Fibroblast of lung (primary cell): Measurements from ENCODE around the gene KIAA0753. TPM values are rescaled to one million over a fixed set of nuclear protein-coding genes. Genes with fewer than 3 reads are reported as not detected.
"Not testable (repeated sequence)": the region's sequence is repeated elsewhere in the genome, so short reads cannot be mapped to it uniquely, and the experiment has no call there.

Experiments
- DNase-seq, 2 donors: peaks; one replicate each; pipeline versions ENCODE4 v3.0.0 to v3.0.0-alpha.2; 2010; ENCODE audit warnings: low read depth in 2 of 2
- H2AFZ ChIP-seq: 2 replicates; pipeline ENCODE4 v1.5.1; 2012; ENCODE audit warnings: low read length, control low read depth, inconsistent platforms
- H3K27ac ChIP-seq: 2 replicates; pipeline ENCODE4 v1.5.1; 2011; ENCODE audit warnings: low read length, control low read depth; ENCODE audit not compliant: insufficient read depth
- H3K27me3 ChIP-seq: 2 replicates; pipeline ENCODE4 v1.5.1; 2011; ENCODE audit warnings: mild to moderate bottlenecking, low read length; ENCODE audit not compliant: control insufficient read depth, insufficient read depth
- H3K36me3 ChIP-seq: 2 replicates; pipeline ENCODE4 v1.5.1; 2011; ENCODE audit warnings: low read length; ENCODE audit not compliant: control insufficient read depth, insufficient read depth
- H3K4me1 ChIP-seq: 2 replicates; pipeline ENCODE4 v1.5.1; 2011; ENCODE audit warnings: low read length; ENCODE audit not compliant: control insufficient read depth, insufficient read depth; ENCODE audit errors: extremely low read depth
- H3K4me2 ChIP-seq: 2 replicates; pipeline ENCODE4 v1.5.1; 2011; ENCODE audit warnings: low read length, control low read depth; ENCODE audit not compliant: insufficient read depth; ENCODE audit errors: extremely low read depth
- H3K4me3 ChIP-seq, 4 experiments: fragments of 200-600 bp in 1 of 4; sonication (generic) in 1 of 4; replicated peaks in 1 of 4; 2 replicates each; pipeline ENCODE4 v1.5.1; 2011 to 2016; ENCODE audit warnings: low read length in 4 of 4, low read depth in 3 of 4, mild to moderate bottlenecking in 3 of 4, control low read depth in 2 of 4, inconsistent platforms in 1 of 4, mixed read lengths in 1 of 4; ENCODE audit not compliant: insufficient read depth in 1 of 4; ENCODE audit errors: control extremely low read depth in 1 of 4
- H3K79me2 ChIP-seq: 2 replicates; pipeline ENCODE4 v1.5.1; 2012; ENCODE audit warnings: mild to moderate bottlenecking, low read length, inconsistent platforms; ENCODE audit not compliant: control insufficient read depth, insufficient read depth
- H3K9ac ChIP-seq: 2 replicates; pipeline ENCODE4 v1.5.1; 2011; ENCODE audit warnings: mild to moderate bottlenecking, low read length, control low read depth; ENCODE audit not compliant: insufficient read depth
- H3K9me3 ChIP-seq: 2 replicates; pipeline ENCODE4 v1.5.1; 2012; ENCODE audit warnings: low read depth, low read length; ENCODE audit not compliant: control insufficient read depth, insufficient read depth
- H4K20me1 ChIP-seq: 2 replicates; pipeline ENCODE4 v1.5.1; 2011; ENCODE audit warnings: low read length; ENCODE audit not compliant: control insufficient read depth, insufficient read depth; ENCODE audit errors: extremely low read depth
- EZH2 ChIP-seq: IDR thresholded peaks from 2 replicates; pipeline ENCODE4 v1.5.1; 2012; ENCODE audit warnings: low read length, control low read depth, mild to moderate bottlenecking; ENCODE audit errors: missing control alignments
- polyA plus RNA-seq, 2 donors: library from polyadenylated mRNA; depleted of rRNA in 1 of 2; stranded (reverse) in 1 of 2; unstranded in 1 of 2; fragments of >200 nt; gene quantifications; 2 replicates each; pipeline ENCODE4 v1.2.1, GENCODE V29; 2011 to 2012; ENCODE audit warnings: missing spikeins in 1 of 2
- total RNA-seq: library from RNA; depleted of rRNA; stranded (reverse); fragments of >200 nt; gene quantifications from 2 replicates; pipeline ENCODE4 v1.2.1, GENCODE V29; 2014
- TF ChIP-seq, protein P1 (sequence below), 2 donors: IDR thresholded peaks in 1 of 2; conservative IDR thresholded peaks in 1 of 2; 1 replicate in 1 of 2; 2 replicates in 1 of 2; pipeline ENCODE4 v1.5.1; 2011 to 2012; ENCODE audit warnings: low read length in 2 of 2, control low read depth in 1 of 2, inconsistent platforms in 1 of 2, low read depth in 1 of 2, mild to moderate bottlenecking in 1 of 2

The KIAA0753 gene
- total and polyA plus RNA-seq, 2 donors (not counting 1 experiment from before 2014, with no cell fraction given), result 5.8 to 12.9 TPM

DNA sequence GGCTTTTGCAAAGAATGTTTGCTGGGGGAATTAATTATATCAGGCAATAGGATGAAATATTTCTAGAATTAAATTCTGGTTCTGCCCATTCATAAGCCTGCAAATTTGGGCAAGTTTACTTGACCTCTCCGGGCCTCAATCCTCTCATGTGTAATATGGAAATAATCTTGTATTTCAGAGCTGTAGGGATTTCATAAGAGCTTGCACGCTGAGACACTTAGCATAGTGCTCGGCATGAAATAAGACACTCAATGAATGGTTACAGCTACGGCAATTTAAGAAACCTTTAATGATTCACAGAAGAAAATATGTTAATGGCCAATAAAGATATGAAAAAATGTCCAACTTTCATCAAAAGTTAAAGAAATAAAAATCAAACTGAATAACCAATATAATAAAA, 43.6 kb downstream of the KIAA0753 start:
- H3K36me3 ChIP-seq, result peaks cover 2% of the 10 kb centered on the region

DNA sequence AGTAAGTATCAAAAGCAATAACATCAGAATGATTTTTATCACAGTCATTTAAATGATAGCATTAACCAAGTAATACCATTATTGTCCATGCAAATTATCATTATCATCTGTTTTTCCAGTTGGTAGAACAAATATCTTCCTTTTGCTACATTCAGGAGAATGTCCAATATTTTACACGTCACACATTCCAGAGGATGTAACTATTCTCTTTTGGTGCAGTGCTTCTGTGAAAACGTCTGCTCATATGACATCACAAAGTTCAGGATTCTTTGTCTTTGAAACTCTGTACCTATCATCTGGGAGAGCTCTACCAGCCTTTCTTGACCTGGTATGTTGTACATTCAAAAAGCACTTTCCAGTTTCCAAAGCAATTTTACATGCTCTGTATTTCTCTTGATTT, 44.0 kb downstream of the KIAA0753 start:
- H3K27ac ChIP-seq, result no peak overlapping the region
- no peak for DNase-seq
- no peaks in the 10 kb centered on the region for H4K20me1 ChIP-seq
- H3K9ac ChIP-seq, result no peak overlapping the region
- no peaks in the 10 kb centered on the region for H3K79me2 ChIP-seq
- H3K4me2 ChIP-seq, result no peak overlapping the region
- H3K27me3 ChIP-seq, result no peaks in the 10 kb centered on the region
- TF ChIP-seq EZH2, result no peak
- TF ChIP-seq, protein P1, sequence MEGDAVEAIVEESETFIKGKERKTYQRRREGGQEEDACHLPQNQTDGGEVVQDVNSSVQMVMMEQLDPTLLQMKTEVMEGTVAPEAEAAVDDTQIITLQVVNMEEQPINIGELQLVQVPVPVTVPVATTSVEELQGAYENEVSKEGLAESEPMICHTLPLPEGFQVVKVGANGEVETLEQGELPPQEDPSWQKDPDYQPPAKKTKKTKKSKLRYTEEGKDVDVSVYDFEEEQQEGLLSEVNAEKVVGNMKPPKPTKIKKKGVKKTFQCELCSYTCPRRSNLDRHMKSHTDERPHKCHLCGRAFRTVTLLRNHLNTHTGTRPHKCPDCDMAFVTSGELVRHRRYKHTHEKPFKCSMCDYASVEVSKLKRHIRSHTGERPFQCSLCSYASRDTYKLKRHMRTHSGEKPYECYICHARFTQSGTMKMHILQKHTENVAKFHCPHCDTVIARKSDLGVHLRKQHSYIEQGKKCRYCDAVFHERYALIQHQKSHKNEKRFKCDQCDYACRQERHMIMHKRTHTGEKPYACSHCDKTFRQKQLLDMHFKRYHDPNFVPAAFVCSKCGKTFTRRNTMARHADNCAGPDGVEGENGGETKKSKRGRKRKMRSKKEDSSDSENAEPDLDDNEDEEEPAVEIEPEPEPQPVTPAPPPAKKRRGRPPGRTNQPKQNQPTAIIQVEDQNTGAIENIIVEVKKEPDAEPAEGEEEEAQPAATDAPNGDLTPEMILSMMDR (conservative IDR thresholded peaks at IDR 0.05 in 1 of 2, IDR thresholded peaks at IDR 0.05 in 1 of 2; ENCODE audit: low read depth in 1 of 2, low read length in 2 of 2), result no peak
- H3K4me1 ChIP-seq, result peaks cover 5% of the 10 kb centered on the region
- no peak overlapping the region for H2AFZ ChIP-seq
- H3K9me3 ChIP-seq, result no peaks in the 10 kb centered on the region
- peaks cover 3% of the 10 kb centered on the region for H3K36me3 ChIP-seq
- no peak overlapping the region for H3K4me3 ChIP-seq

More for the DNA sequence above, 43.6 kb downstream of the KIAA0753 start:
- Histone ChIP-seq H3K9me3 (no peaks in the 10 kb centered on the region), H3K27me3 (no peaks in the 10 kb centered on the region), H2AFZ (no peak overlapping the region), H3K79me2 (no peaks in the 10 kb centered on the region), H3K27ac (no peak overlapping the region), H3K9ac (no peak overlapping the region), H3K4me1 (peaks cover 2% of the 10 kb centered on the region), H3K4me3 (no peak overlapping the region), H3K4me2 (no peak overlapping the region), H4K20me1 (no peaks in the 10 kb centered on the region)
- TF ChIP-seq, protein P1 (conservative IDR thresholded peaks at IDR 0.05 in 1 of 2, IDR thresholded peaks at IDR 0.05 in 1 of 2; ENCODE audit: low read depth in 1 of 2, low read length in 2 of 2), result no peak
- TF ChIP-seq EZH2, result no peak
- DNase-seq, result no peak

DNA sequence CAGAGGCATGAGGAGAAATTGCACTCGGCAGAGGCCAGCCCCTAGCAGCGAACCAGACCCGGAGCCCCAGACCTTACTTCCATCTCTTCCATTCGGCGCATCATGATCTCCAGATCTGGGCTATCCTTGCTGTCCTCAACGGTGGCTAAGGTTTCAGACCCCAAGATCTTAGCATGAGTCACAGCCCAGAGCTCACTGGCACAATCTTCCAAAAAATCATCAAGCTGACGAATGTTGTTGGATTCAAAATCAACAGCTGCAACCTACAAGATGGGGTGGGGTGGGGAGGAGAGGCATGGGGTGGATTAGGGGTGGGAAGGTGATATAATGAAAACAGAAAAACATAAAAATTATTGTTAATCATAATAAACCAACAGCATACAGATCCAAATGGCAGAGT, 44.4 kb downstream of the KIAA0753 start:
- no peak overlapping the region for H2AFZ ChIP-seq
- no peaks in the 10 kb centered on the region for H3K9me3 ChIP-seq
- no peak for DNase-seq
- H3K9ac ChIP-seq, result no peak overlapping the region
- no peak overlapping the region for H3K27ac ChIP-seq
- no peaks in the 10 kb centered on the region for H4K20me1 ChIP-seq
- H3K4me2 ChIP-seq, result no peak overlapping the region
- H3K4me1 ChIP-seq, result peaks cover 7% of the 10 kb centered on the region
- no peaks in the 10 kb centered on the region for H3K79me2 ChIP-seq
- no peaks in the 10 kb centered on the region for H3K27me3 ChIP-seq
- TF ChIP-seq EZH2, result no peak
- TF ChIP-seq, protein P1 (conservative IDR thresholded peaks at IDR 0.05 in 1 of 2, IDR thresholded peaks at IDR 0.05 in 1 of 2; ENCODE audit: low read depth in 1 of 2, low read length in 2 of 2), result no peak
- H3K36me3 ChIP-seq, result peaks cover 3% of the 10 kb centered on the region
- H3K4me3 ChIP-seq, result no peak overlapping the region

DNA sequence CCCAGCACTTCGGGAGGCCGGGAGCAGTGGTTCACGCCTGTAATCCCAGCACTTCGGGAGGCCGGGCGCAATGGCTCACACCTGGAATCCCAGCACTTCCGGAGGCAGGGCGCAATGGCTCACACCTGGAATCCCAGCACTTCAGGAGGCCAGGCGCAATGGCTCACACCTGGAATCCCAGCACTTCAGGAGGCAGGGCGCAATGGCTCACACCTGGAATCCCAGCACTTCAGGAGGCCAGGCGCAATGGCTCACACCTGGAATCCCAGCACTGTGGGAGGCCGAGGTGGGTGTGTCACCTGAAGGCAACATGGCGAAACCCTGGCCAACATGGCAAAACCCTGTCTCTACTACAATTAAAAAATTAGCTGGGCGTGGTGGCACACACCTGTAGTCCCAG, 47.1 kb downstream of the KIAA0753 start:
- not testable (repeated sequence) for H3K27me3 ChIP-seq, H4K20me1 ChIP-seq, H3K4me1 ChIP-seq, H3K27ac ChIP-seq, H2AFZ ChIP-seq, DNase-seq, H3K4me3 ChIP-seq, H3K36me3 ChIP-seq, H3K9me3 ChIP-seq, H3K4me2 ChIP-seq, H3K79me2 ChIP-seq, H3K9ac ChIP-seq
